Lung (tissue), 12 donors: ENCODE results near the gene NECTIN3. TPM values are rescaled to one million over a fixed set of nuclear protein-coding genes. Genes with fewer than 3 reads are reported as not detected.

ENCODE experiments used
- ATAC-seq: fragments of 200-7000 bp; cut with Tn5 transposase; one replicate; pipeline ENCODE4 v1.9.1; 2020; ENCODE audit warnings: moderate number of reproducible peaks; ENCODE audit not compliant: insufficient read depth, low FRiP score
- DNase-seq, 3 donors: peaks; one replicate each; pipeline ENCODE4 v3.0.0-alpha.2; 2013 to 2017
- H3K27ac ChIP-seq, 2 donors: one replicate each; pipeline ENCODE4 v1.5.1; 2013; ENCODE audit warnings: mild to moderate bottlenecking in 2 of 2, moderate library complexity in 2 of 2, control low read depth in 1 of 2, inconsistent platforms in 1 of 2, low read depth in 1 of 2, low read length in 1 of 2
- H3K27me3 ChIP-seq, 3 donors: one replicate each; pipeline ENCODE4 v1.5.1; 2013; ENCODE audit warnings: low read length in 2 of 3; ENCODE audit not compliant: control insufficient read depth in 3 of 3, insufficient read depth in 3 of 3
- H3K36me3 ChIP-seq, 4 donors: one replicate each; pipeline ENCODE4 v1.5.1; 2013; ENCODE audit warnings: low read length in 4 of 4, mild to moderate bottlenecking in 1 of 4, moderate library complexity in 1 of 4; ENCODE audit not compliant: control insufficient read depth in 4 of 4, insufficient read depth in 4 of 4
- H3K4me1 ChIP-seq, 5 donors: one replicate each; pipeline ENCODE4 v1.5.1; 2013; ENCODE audit warnings: low read length in 5 of 5, mild to moderate bottlenecking in 2 of 5, moderate library complexity in 1 of 5; ENCODE audit not compliant: control insufficient read depth in 5 of 5, insufficient read depth in 5 of 5
- H3K4me3 ChIP-seq: one replicate; pipeline ENCODE4 v1.5.1; 2013; ENCODE audit warnings: mild to moderate bottlenecking, control low read depth, moderate library complexity
- H3K9ac ChIP-seq, 2 donors: one replicate each; pipeline ENCODE4 v1.5.1; 2013; ENCODE audit warnings: low read length in 2 of 2, control low read depth in 1 of 2; ENCODE audit not compliant: insufficient read depth in 1 of 2
- H3K9me3 ChIP-seq, 4 donors: one replicate each; pipeline ENCODE4 v1.5.1; 2013; ENCODE audit warnings: low read length in 3 of 4, mild to moderate bottlenecking in 1 of 4, moderate library complexity in 1 of 4; ENCODE audit not compliant: control insufficient read depth in 4 of 4, insufficient read depth in 3 of 4
- WGBS, 2 donors: extraction: QIAGEN DNeasy Blood & Tissue Kit; methylation state at CpG; one replicate each; pipeline ENCODE4 v1.1.7; 2013; 5-methylcytosine and 5-hydroxymethylcytosine counted together
- polyA plus RNA-seq, 2 donors: library from polyadenylated mRNA; stranded (reverse); fragments of 200-250 nt; gene quantifications; one replicate each; pipeline ENCODE4 v1.2.1, GENCODE V29; 2013
- total RNA-seq, 2 donors: library from RNA; depleted of rRNA in 1 of 2; stranded (reverse); fragments of >200 nt in 1 of 2; gene quantifications; one replicate each; pipeline ENCODE4 v1.2.1, GENCODE V29; 2014 to 2021
- TF ChIP-seq, protein P1 (sequence below): IDR thresholded peaks from 2 replicates; pipeline ENCODE4 v1.5.1; 2012; ENCODE audit warnings: mild to moderate bottlenecking; ENCODE audit errors: control extremely low read depth, extremely low read depth
- donor health status: control.
- donor health status: control.
- donor health status: Bipolar disorder and iron deficiency.
- donor health status: healthy.
- donor health status: DM: yes; HTN: yes; CAD: no.

The NECTIN3 gene
- total and polyA plus RNA-seq, 4 donors: 3.9 to 43.2 (median 12.3) TPM

GRCh38 chr3:111040959-111041358 is 30.7 kb upstream of the NECTIN3 start:
- no peak overlapping the region for H3K27ac ChIP-seq
- TF ChIP-seq, protein P1, sequence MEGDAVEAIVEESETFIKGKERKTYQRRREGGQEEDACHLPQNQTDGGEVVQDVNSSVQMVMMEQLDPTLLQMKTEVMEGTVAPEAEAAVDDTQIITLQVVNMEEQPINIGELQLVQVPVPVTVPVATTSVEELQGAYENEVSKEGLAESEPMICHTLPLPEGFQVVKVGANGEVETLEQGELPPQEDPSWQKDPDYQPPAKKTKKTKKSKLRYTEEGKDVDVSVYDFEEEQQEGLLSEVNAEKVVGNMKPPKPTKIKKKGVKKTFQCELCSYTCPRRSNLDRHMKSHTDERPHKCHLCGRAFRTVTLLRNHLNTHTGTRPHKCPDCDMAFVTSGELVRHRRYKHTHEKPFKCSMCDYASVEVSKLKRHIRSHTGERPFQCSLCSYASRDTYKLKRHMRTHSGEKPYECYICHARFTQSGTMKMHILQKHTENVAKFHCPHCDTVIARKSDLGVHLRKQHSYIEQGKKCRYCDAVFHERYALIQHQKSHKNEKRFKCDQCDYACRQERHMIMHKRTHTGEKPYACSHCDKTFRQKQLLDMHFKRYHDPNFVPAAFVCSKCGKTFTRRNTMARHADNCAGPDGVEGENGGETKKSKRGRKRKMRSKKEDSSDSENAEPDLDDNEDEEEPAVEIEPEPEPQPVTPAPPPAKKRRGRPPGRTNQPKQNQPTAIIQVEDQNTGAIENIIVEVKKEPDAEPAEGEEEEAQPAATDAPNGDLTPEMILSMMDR: no peak
- H3K27me3 ChIP-seq: no peaks in the 10 kb centered on the region
- H3K36me3 ChIP-seq: no peaks in the 10 kb centered on the region
- no peak overlapping the region for H3K4me3 ChIP-seq
- WGBS, 2 donors: 87 to 95% methylated on average over 2 of the region's 2 CpGs
- ATAC-seq (no peak), DNase-seq (no peak)
- no peaks in the 10 kb centered on the region for H3K4me1 ChIP-seq
- H3K9ac ChIP-seq: no peak overlapping the region
- H3K9me3 ChIP-seq: peaks cover 0 to 4% (median 3%) of the 10 kb centered on the region in 4 donors

DNA sequence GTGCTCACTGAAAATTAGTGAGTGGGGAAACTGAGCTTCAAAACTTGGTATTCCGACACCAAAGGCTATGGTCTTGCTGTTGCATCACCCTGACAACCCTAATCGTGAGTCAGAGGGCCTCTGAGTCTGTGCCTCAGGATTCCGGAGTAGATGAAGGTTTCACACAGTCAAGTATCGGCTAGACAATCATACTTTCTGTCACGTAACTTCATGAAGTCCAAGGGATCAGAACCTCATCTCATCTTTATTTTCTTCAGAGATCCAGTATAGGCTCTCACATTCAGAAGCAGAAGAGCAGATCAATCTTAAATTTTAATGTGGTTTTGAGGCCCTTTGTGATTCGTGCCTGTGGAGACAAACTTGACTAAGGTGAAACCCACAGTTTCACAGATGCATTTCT is 26.1 kb upstream of the NECTIN3 start:
- Histone ChIP-seq H3K4me1 (peaks cover 0 to 4% (median 0%) of the 10 kb centered on the region in 5 donors), H3K9ac (no peak overlapping the region), H3K27me3 (no peaks in the 10 kb centered on the region), H3K9me3 (no peaks in the 10 kb centered on the region), H3K36me3 (no peaks in the 10 kb centered on the region), H3K27ac (no peak overlapping the region), H3K4me3 (no peak overlapping the region)
- TF ChIP-seq, protein P1: no peak
- no peak for ATAC-seq
- DNase-seq: no peak
- WGBS, 2 donors: 84 to 92% methylated on average over 6 of the region's 6 CpGs

DNA sequence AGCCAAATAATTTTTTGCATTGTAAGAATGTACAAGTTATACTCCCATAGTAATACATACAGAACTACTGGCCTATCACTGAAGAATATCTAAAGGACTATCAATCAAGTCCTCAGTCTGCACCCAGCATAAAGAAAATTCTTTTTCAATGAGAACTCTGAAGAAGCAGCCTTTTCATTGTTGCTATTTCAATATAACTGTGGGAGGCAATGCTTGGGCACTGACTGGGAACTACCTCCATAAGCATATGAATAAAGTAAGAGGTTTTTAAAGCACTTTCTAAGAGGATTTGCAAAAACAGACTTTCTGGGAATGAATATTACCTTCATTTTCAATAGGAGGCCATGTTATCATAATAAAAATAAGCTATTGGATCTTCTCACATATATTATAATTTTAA is 24.6 kb upstream of the NECTIN3 start:
- ATAC-seq: no peak
- no peaks in the 10 kb centered on the region for H3K27me3 ChIP-seq
- H3K4me3 ChIP-seq: no peak overlapping the region
- DNase-seq: no peak
- no peaks in the 10 kb centered on the region for H3K36me3 ChIP-seq
- no peak overlapping the region for H3K9ac ChIP-seq
- peaks cover 0 to 4% (median 0%) of the 10 kb centered on the region in 5 donors for H3K4me1 ChIP-seq
- H3K27ac ChIP-seq: no peak overlapping the region
- no peaks in the 10 kb centered on the region for H3K9me3 ChIP-seq
- TF ChIP-seq, protein P1: no peak

DNA sequence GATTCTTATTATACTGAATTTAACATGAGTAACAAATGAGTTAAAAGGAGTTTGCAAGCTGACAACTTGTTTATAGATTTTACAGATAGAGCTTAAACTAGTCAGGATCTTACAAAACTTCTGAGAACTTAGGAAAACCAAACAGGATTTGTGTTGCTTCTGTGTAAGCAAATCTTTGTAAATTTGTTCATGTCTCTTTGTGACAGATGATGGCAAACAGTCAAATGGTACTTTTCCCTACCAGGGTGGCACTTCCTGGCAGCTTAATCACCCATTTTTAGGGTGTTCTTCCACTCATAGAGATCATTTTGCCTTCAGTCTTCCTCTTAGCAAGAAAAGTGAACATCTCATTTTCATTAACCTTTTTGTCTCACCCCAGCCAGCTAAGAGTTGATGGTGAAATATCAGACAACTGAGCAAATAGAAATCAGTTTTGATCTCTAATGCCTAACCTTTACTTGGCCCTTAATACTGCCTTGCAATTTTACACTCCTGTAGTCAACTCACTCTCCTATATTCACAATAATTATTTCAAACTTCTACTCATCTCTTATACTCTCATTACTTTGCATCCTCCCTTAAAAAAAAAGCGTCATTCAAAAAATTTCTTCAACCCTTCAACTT is 23.7 kb upstream of the NECTIN3 start:
- no peak for ATAC-seq
- Histone ChIP-seq H3K9ac (no peak overlapping the region), H3K27me3 (no peaks in the 10 kb centered on the region), H3K27ac (no peak overlapping the region), H3K36me3 (no peaks in the 10 kb centered on the region), H3K4me3 (no peak overlapping the region), H3K9me3 (no peaks in the 10 kb centered on the region), H3K4me1 (peaks cover 0 to 4% (median 0%) of the 10 kb centered on the region in 5 donors)
- TF ChIP-seq, protein P1: no peak
- WGBS, 2 donors: 77 to 86% methylated on average over 1 of the region's 1 CpG
- DNase-seq: no peak
